ENCODE results near the gene C20orf204.

The C20orf204 gene

GRCh38 chr20:64056889-64057627 is 21.1 kb downstream of the C20orf204 start:
- peak; percentile 24 for DNase-seq

- DNase-seq = peak; percentile 88
Measured at GRCh38 chr20:64057628-64058498, 21.9 kb downstream of the C20orf204 start.

- no peak for DNase-seq
Measured at GRCh38 chr20:64058536-64058935, 22.6 kb downstream of the C20orf204 start.

- DNase-seq = no peak
Measured at GRCh38 chr20:64062276-64062595, 26.3 kb downstream of the C20orf204 start.

GRCh38 chr20:64062596-64063388 is 26.8 kb downstream of the C20orf204 start, which contains the start of gene TCEA2:
Gene TCEA2, plus strand, starts transcription at chr20:64063198. Its CDS starts 115 bp downstream, at chr20:64063313.
- peak; percentile 98 for DNase-seq

GRCh38 chr20:64063389-64064144 is 27.6 kb downstream of the C20orf204 start:
- no peak for DNase-seq

GRCh38 chr20:64064145-64064698 is 28.2 kb downstream of the C20orf204 start:
- DNase-seq = no peak

GRCh38 chr20:64065062-64065973 is 29.3 kb downstream of the C20orf204 start:
- no peak for DNase-seq

GRCh38 chr20:64065974-64066343 is 30.0 kb downstream of the C20orf204 start:
- DNase-seq = peak; percentile 89

- DNase-seq = no peak
Measured at GRCh38 chr20:64067005-64067632, 31.1 kb downstream of the C20orf204 start.

GRCh38 chr20:64067733-64068307 is 31.8 kb downstream of the C20orf204 start:
- no peak for DNase-seq

GRCh38 chr20:64068386-64069208 is 32.6 kb downstream of the C20orf204 start:
- no peak for DNase-seq

- DNase-seq = no peak
Measured at GRCh38 chr20:64069209-64069613, 33.2 kb downstream of the C20orf204 start.

- DNase-seq = peak; percentile 43
Measured at GRCh38 chr20:64069614-64070243, 33.7 kb downstream of the C20orf204 start.

GRCh38 chr20:64070244-64070993 is 34.4 kb downstream of the C20orf204 start:
- no peak for DNase-seq

- DNase-seq = no peak
Measured at GRCh38 chr20:64071341-64072332, 35.7 kb downstream of the C20orf204 start.

All from activated CD4-positive, alpha-beta T cell treated with anti-CD3 and anti-CD28 coated beads, Interleukin-2, Interleukin-6, amounts not matched to agents 100 ng/mL and 50 ng/mL, durations not matched to agents 16 hours and 8 hours (primary cell).